ENCODE data around the gene LSR. TPM values are rescaled to one million over a fixed set of nuclear protein-coding genes. Genes with fewer than 3 reads are reported as not detected.

The LSR gene
- total RNA-seq = 1 to 10 TPM; 4.6 to 8.9 (median 4.8) TPM
- 5.0 TPM for polyA plus RNA-seq
- long read RNA-seq, donor 1, partial matches to known transcripts = 4 of 11 reads
- long read RNA-seq, donor 1, other reads (novel, unspliced or antisense) = 3 of 11 reads
- long read RNA-seq, donor 2, partial matches to known transcripts = 4 of 8 reads
- long read RNA-seq, donor 2, other reads (novel, unspliced or antisense) = 1 of 8 reads
- long read RNA-seq, donor 3, partial matches to known transcripts = 3 of 5 reads
- long read RNA-seq, donor 3, other reads (novel, unspliced or antisense) = 1 of 5 reads
- long read RNA-seq, donor 4, partial matches to known transcripts = 1 of 9 reads
- long read RNA-seq, donor 4, other reads (novel, unspliced or antisense) = 1 of 9 reads

- peak within 1 kb of the TSS; percentile 18 for H3K27ac ChIP-seq (ENCODE audit: low read length)
- ATAC-seq = peak; percentile 89 to 91
- peak; percentile 58 to 76 (median 71) for DNase-seq
- WGBS = under 1% methylated on average over 69 of the region's 69 CpGs
- H3K4me1 ChIP-seq (ENCODE audit: control insufficient read depth, insufficient read depth, low read length) = no peaks in the 10 kb centered on the region
- intact Hi-C loops (cut with DNase I) = no loop called here
- no peaks in the 10 kb centered on the region for H3K9me3 ChIP-seq (ENCODE audit: control insufficient read depth, low read length)
- H3K27me3 ChIP-seq (ENCODE audit: control insufficient read depth, insufficient read depth) = no peaks in the 10 kb centered on the region
- peak within 1 kb of the TSS; percentile 18 for H3K4me3 ChIP-seq (ENCODE audit: low read length)
These were observed at the start of gene LSR for GRCh38 chr19:35248310-35249145. TSS of gene LSR (plus strand) at chr19:35249002. CDS start at chr19:35249023, 21 bp downstream.

GRCh38 chr19:35199481-35199880 lies 49.3 kb upstream of the LSR start:
- 70% methylated on average over 2 of the region's 2 CpGs for WGBS
- intact Hi-C loops (cut with DNase I) = no loop called here
- Histone ChIP-seq H3K4me3 (ENCODE audit: low read length) (no peak overlapping the region), H3K9me3 (ENCODE audit: control insufficient read depth, low read length) (no peaks in the 10 kb centered on the region), H3K4me1 (ENCODE audit: control insufficient read depth, insufficient read depth, low read length) (no peaks in the 10 kb centered on the region), H3K27ac (ENCODE audit: low read length) (no peak overlapping the region), H3K27me3 (ENCODE audit: control insufficient read depth, insufficient read depth) (no peaks in the 10 kb centered on the region)
- DNase-seq (no peak), ATAC-seq (no peak)

GRCh38 chr19:35202722-35203688 lies 45.8 kb upstream of the LSR start:
- Histone ChIP-seq H3K9me3 (ENCODE audit: control insufficient read depth, low read length) (no peaks in the 10 kb centered on the region), H3K4me3 (ENCODE audit: low read length) (no peak overlapping the region), H3K27ac (ENCODE audit: low read length) (no peak overlapping the region), H3K27me3 (ENCODE audit: control insufficient read depth, insufficient read depth) (no peaks in the 10 kb centered on the region), H3K4me1 (ENCODE audit: control insufficient read depth, insufficient read depth, low read length) (no peaks in the 10 kb centered on the region)
- ATAC-seq = no peak
- 86% methylated on average over 4 of the region's 4 CpGs for WGBS
- intact Hi-C loops (cut with DNase I) = no loop called here
- DNase-seq = no peak

- ATAC-seq (peak; percentile 26 to 46), DNase-seq (no peak)
- no peaks in the 10 kb centered on the region for H3K9me3 ChIP-seq (ENCODE audit: control insufficient read depth, low read length)
- H3K4me3 ChIP-seq (ENCODE audit: low read length) = no peak overlapping the region
- WGBS = 67% methylated on average over 13 of the region's 13 CpGs
- intact Hi-C loops (cut with DNase I) = no loop called here
- no peak overlapping the region for H3K27ac ChIP-seq (ENCODE audit: low read length)
- no peaks in the 10 kb centered on the region for H3K27me3 ChIP-seq (ENCODE audit: control insufficient read depth, insufficient read depth)
- no peaks in the 10 kb centered on the region for H3K4me1 ChIP-seq (ENCODE audit: control insufficient read depth, insufficient read depth, low read length)
These were observed 43.7 kb upstream of the LSR start for GRCh38 chr19:35204799-35205732.

- Histone ChIP-seq H3K4me3 (ENCODE audit: low read length) (no peak overlapping the region), H3K27me3 (ENCODE audit: control insufficient read depth, insufficient read depth) (no peaks in the 10 kb centered on the region), H3K27ac (ENCODE audit: low read length) (no peak overlapping the region), H3K9me3 (ENCODE audit: control insufficient read depth, low read length) (no peaks in the 10 kb centered on the region), H3K4me1 (ENCODE audit: control insufficient read depth, insufficient read depth, low read length) (no peaks in the 10 kb centered on the region)
- ATAC-seq (no peak), DNase-seq (no peak)
- WGBS = 73% methylated on average over 6 of the region's 6 CpGs
- intact Hi-C loops (cut with DNase I) = no loop called here
These were observed 43.0 kb upstream of the LSR start for GRCh38 chr19:35205733-35206323.

- Histone ChIP-seq H3K27me3 (ENCODE audit: control insufficient read depth, insufficient read depth) (no peaks in the 10 kb centered on the region), H3K4me1 (ENCODE audit: control insufficient read depth, insufficient read depth, low read length) (no peaks in the 10 kb centered on the region), H3K27ac (ENCODE audit: low read length) (no peak overlapping the region), H3K4me3 (ENCODE audit: low read length) (no peak overlapping the region), H3K9me3 (ENCODE audit: control insufficient read depth, low read length) (no peaks in the 10 kb centered on the region)
- WGBS = 66% methylated on average over 5 of the region's 5 CpGs
- ATAC-seq (no peak), DNase-seq (no peak)
- intact Hi-C loops (cut with DNase I) = no loop called here
These were observed 42.4 kb upstream of the LSR start for GRCh38 chr19:35206379-35206778.

GRCh38 chr19:35206855-35207254 lies 41.9 kb upstream of the LSR start:
- no peak for DNase-seq
- H3K9me3 ChIP-seq (ENCODE audit: control insufficient read depth, low read length) = no peaks in the 10 kb centered on the region
- no peaks in the 10 kb centered on the region for H3K27me3 ChIP-seq (ENCODE audit: control insufficient read depth, insufficient read depth)
- intact Hi-C loops (cut with DNase I) = no loop called here
- peaks cover 3% of the 10 kb centered on the region for H3K4me1 ChIP-seq (ENCODE audit: control insufficient read depth, insufficient read depth, low read length)
- WGBS = 100% methylated on average over 1 of the region's 1 CpG
- H3K27ac ChIP-seq (ENCODE audit: low read length) = no peak overlapping the region
- ATAC-seq = no peak
- no peak overlapping the region for H3K4me3 ChIP-seq (ENCODE audit: low read length)

GRCh38 chr19:35207391-35207871 lies 41.4 kb upstream of the LSR start:
- H3K9me3 ChIP-seq (ENCODE audit: control insufficient read depth, low read length) = no peaks in the 10 kb centered on the region
- DNase-seq (no peak), ATAC-seq (no peak)
- H3K4me1 ChIP-seq (ENCODE audit: control insufficient read depth, insufficient read depth, low read length) = peaks cover 3% of the 10 kb centered on the region
- 88% methylated on average over 8 of the region's 8 CpGs for WGBS
- intact Hi-C loops (cut with DNase I) = no loop called here
- no peaks in the 10 kb centered on the region for H3K27me3 ChIP-seq (ENCODE audit: control insufficient read depth, insufficient read depth)
- no peak overlapping the region for H3K4me3 ChIP-seq (ENCODE audit: low read length)
- H3K27ac ChIP-seq (ENCODE audit: low read length) = no peak overlapping the region

GRCh38 chr19:35208121-35208520 lies 40.7 kb upstream of the LSR start:
- no peak for ATAC-seq
- no peaks in the 10 kb centered on the region for H3K9me3 ChIP-seq (ENCODE audit: control insufficient read depth, low read length)
- no peaks in the 10 kb centered on the region for H3K27me3 ChIP-seq (ENCODE audit: control insufficient read depth, insufficient read depth)
- no peak overlapping the region for H3K4me3 ChIP-seq (ENCODE audit: low read length)
- DNase-seq = no peak
- 90% methylated on average over 8 of the region's 8 CpGs for WGBS
- intact Hi-C loops (cut with DNase I) = no loop called here
- H3K27ac ChIP-seq (ENCODE audit: low read length) = no peak overlapping the region
- peaks cover 3% of the 10 kb centered on the region for H3K4me1 ChIP-seq (ENCODE audit: control insufficient read depth, insufficient read depth, low read length)

Measured in right cardiac atrium (tissue), 5 donors.